Nephron progenitor cell (in vitro differentiated cells): ENCODE measurements around the gene UFL1.

ENCODE experiments used
- DNase-seq: peaks from one replicate; pipeline ENCODE4 v3.0.0; 2021
- H3K27ac Mint-ChIP-seq: 2 replicates; pipeline ENCODE4 v1.8.0; 2021; ENCODE audit warnings: mild to moderate bottlenecking, moderate library complexity, mixed read lengths
- H3K27me3 Mint-ChIP-seq: 2 replicates; pipeline ENCODE4 v1.8.0; 2021; ENCODE audit warnings: mild to moderate bottlenecking, low read depth, mixed read lengths; ENCODE audit not compliant: poor library complexity
- H3K36me3 Mint-ChIP-seq: 2 replicates; pipeline ENCODE4 v1.8.0; 2021; ENCODE audit warnings: low read depth, mixed read lengths
- H3K4me1 Mint-ChIP-seq: 2 replicates; pipeline ENCODE4 v1.8.0; 2021; ENCODE audit warnings: mixed read lengths
- H3K4me3 Mint-ChIP-seq: 2 replicates; pipeline ENCODE4 v1.8.0; 2021; ENCODE audit warnings: mild to moderate bottlenecking, moderate library complexity, mixed read lengths
- H3K9me3 Mint-ChIP-seq: 2 replicates; pipeline ENCODE4 v1.8.0; 2021; ENCODE audit warnings: mild to moderate bottlenecking, moderate library complexity, mixed read lengths
- TF ChIP-seq, protein P1 (sequence below): fragments of 200-600 bp; sonication (generic); IDR thresholded peaks from 2 replicates; pipeline ENCODE4 v1.5.0; 2021; ENCODE audit warnings: antibody characterized with exemption

UFL1 gene

DNA sequence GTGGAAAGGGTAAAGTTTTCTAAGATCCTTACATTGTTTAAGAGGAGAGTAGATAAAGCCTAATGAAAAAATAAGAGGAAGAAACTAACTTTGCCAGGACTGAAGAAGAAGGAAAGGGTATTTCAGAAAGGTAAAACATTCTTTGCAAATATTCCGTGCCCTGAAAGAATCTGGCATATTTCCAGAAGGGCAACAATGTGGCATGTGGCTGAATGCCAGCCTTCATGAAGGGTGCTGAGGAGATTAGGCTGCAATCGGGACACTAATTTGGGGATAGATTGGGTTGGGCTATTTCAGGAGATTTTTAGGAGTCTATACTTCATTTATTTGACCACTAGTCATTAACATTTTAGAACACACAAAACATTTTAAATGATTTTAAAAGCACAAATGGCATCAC lies 16.2 kb upstream of the UFL1 start:
- Mint-ChIP-seq H3K27me3 (peaks cover 3% of the 10 kb centered on the region), H3K9me3 (peaks cover 50% of the 10 kb centered on the region), H3K4me1 (no peaks in the 10 kb centered on the region), H3K36me3 (peaks cover 62% of the 10 kb centered on the region), H3K4me3 (no peak overlapping the region), H3K27ac (no peak overlapping the region)
- DNase-seq = no peak
- TF ChIP-seq, protein P1, sequence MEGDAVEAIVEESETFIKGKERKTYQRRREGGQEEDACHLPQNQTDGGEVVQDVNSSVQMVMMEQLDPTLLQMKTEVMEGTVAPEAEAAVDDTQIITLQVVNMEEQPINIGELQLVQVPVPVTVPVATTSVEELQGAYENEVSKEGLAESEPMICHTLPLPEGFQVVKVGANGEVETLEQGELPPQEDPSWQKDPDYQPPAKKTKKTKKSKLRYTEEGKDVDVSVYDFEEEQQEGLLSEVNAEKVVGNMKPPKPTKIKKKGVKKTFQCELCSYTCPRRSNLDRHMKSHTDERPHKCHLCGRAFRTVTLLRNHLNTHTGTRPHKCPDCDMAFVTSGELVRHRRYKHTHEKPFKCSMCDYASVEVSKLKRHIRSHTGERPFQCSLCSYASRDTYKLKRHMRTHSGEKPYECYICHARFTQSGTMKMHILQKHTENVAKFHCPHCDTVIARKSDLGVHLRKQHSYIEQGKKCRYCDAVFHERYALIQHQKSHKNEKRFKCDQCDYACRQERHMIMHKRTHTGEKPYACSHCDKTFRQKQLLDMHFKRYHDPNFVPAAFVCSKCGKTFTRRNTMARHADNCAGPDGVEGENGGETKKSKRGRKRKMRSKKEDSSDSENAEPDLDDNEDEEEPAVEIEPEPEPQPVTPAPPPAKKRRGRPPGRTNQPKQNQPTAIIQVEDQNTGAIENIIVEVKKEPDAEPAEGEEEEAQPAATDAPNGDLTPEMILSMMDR = no peak

DNA sequence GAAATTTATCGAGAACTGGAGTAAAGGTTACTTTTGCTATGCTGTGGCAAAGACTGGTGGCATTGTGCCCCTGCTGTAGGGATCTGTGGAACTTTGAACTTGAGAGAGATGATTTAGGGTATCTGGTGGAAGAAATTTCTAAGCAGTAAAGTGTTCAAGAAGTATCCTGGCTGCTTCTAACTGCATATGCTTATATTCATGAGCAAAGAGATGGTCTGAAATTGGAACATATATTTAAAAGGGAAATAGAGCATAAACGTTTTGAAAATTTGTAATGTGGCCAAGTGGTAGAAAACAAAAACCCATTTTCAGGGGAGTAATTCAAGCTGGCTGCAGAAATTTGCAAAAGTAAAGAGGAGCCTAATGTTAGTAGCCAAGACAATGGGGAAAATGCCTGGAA lies 12.3 kb upstream of the UFL1 start:
- H3K27me3 Mint-ChIP-seq = peaks cover 3% of the 10 kb centered on the region
- TF ChIP-seq, protein P1 = no peak
- no peak overlapping the region for H3K4me3 Mint-ChIP-seq
- peaks cover 35% of the 10 kb centered on the region for H3K9me3 Mint-ChIP-seq
- peaks cover 59% of the 10 kb centered on the region for H3K36me3 Mint-ChIP-seq
- H3K27ac Mint-ChIP-seq = no peak overlapping the region
- DNase-seq = no peak
- H3K4me1 Mint-ChIP-seq = no peaks in the 10 kb centered on the region

DNA sequence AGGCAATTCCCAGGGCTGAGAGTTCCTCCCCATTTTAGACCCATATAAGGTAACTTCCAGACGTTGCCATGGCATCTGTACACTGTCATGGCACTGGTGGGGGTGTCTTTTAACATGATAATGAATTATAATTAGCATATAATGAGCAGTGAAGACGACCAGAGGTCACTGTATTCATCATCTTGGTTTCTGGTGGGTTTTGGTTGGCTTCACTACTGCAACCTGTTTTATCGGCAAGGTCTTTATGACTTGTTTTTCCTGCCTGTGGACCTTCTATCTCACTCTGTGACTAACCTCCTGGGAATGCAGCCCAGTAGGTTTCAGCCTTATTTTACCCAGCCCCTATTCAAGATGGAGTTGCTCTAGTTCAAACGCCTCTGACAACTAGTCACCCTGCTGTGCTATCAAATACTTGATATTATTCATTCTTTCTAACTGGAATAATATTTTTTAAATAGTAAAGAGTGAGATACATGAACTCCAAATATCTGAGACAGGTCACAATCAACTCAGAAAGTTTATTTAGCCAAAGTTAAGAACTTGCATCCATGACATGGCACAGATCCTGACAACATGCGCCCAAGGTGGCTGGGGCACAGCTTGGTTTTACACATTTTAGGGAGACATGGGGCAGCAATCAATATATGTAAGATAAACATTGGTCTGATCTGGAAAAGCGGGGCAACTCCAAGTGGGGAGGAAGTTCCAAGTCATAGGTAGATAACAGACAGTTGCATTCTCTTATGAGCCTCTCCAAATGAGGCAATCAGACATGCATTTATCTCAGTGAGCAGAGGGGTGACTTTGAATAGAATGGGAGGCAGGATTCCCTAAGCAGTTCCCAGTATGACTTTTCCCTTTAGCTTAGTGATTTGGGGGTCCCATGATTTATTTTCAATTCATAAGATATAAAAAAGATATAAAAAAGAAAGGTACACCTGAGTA lies 1.2 kb upstream of the UFL1 start:
- Mint-ChIP-seq H3K27ac (peak overlapping the region; percentile 15), H3K36me3 (peaks cover 5% of the 10 kb centered on the region), H3K9me3 (no peaks in the 10 kb centered on the region), H3K4me3 (peak overlapping the region; percentile 100), H3K27me3 (no peaks in the 10 kb centered on the region), H3K4me1 (peaks cover 29% of the 10 kb centered on the region)
- no peak for DNase-seq
- TF ChIP-seq, protein P1 = no peak

DNA sequence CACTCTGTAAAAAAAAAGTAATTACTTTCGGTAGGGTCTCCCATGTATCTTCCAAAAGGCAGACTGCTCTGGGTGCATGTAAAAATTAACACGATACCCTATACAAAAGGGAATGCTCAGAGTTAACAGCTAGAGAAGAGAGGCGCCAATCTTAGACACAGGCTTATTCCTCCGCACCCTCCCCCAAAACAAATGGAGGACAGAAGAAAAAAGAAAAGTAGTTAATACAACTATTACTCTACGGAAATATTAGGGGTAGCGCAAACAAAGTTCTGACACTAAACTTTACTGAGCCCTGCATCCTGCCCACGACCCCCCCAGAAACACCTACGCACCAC lies 331 bp upstream of the UFL1 start:
- no peak for DNase-seq
- H3K36me3 Mint-ChIP-seq = peaks cover 13% of the 10 kb centered on the region
- no peaks in the 10 kb centered on the region for H3K27me3 Mint-ChIP-seq
- H3K4me3 Mint-ChIP-seq = peak overlapping the region; percentile 100
- H3K27ac Mint-ChIP-seq = peak overlapping the region; percentile 100
- H3K9me3 Mint-ChIP-seq = no peaks in the 10 kb centered on the region
- peaks cover 29% of the 10 kb centered on the region for H3K4me1 Mint-ChIP-seq
- TF ChIP-seq, protein P1 = no peak

DNA sequence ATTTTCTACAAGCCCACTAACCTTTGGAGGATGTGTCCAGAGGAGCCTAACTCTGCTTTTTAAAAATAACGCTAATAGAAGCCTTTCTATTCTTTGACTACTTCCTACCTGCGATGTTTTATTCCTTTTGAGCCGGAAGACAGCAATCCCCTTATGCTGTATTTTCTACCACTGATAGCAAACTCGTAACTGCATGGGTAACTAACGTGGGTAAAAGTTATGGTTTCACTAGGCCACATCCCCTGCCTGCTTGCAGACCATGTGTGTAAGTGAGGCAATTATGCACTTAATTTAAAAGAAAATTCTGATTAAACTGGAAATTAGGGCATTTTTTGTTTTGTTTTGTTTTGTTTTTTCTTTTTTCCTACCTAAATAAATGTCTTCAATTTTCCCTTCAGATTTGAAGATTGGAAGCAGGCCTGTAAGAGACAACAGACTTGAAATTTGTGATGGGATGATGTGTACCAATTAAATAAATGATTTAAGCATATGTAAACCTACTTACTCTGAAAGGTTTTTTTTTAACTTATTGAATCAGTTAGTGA lies 931 bp downstream of the UFL1 start:
- peak overlapping the region; percentile 100 for H3K4me3 Mint-ChIP-seq
- H3K9me3 Mint-ChIP-seq = no peaks in the 10 kb centered on the region
- DNase-seq = no peak
- no peaks in the 10 kb centered on the region for H3K27me3 Mint-ChIP-seq
- H3K4me1 Mint-ChIP-seq = peaks cover 29% of the 10 kb centered on the region
- peak overlapping the region; percentile 100 for H3K27ac Mint-ChIP-seq
- H3K36me3 Mint-ChIP-seq = peaks cover 23% of the 10 kb centered on the region
- TF ChIP-seq, protein P1 = no peak
